Gastroesophageal sphincter (tissue), 4 donors: Measurements from ENCODE around the gene IKZF3. TPM values are rescaled to one million over a fixed set of nuclear protein-coding genes. Genes with fewer than 3 reads are reported as not detected.

Experiments
- ATAC-seq: fragments of 150-250 bp; one replicate; pipeline ENCODE4 v1.9.1; 2016; ENCODE audit warnings: mild to moderate bottlenecking, moderate library complexity
- H3K27ac ChIP-seq, 4 donors: fragments of 200-600 bp; sonication (generic) in 3 of 4; 1 replicate in 3 of 4; 2 replicates in 1 of 4; pipeline ENCODE4 v1.5.1; 2016 to 2019
- H3K27me3 ChIP-seq: fragments of 200-600 bp; sonication (generic); one replicate; pipeline ENCODE4 v1.5.1; 2019
- H3K36me3 ChIP-seq, 2 donors: fragments of 200-600 bp; sonication (generic); one replicate each; pipeline ENCODE4 v1.5.1; 2019; ENCODE audit warnings: control low read depth in 1 of 2
- H3K4me1 ChIP-seq, 3 donors: fragments of 200-600 bp; sonication (generic); 1 replicate in 2 of 3; 2 replicates in 1 of 3; pipeline ENCODE4 v1.5.1; 2016 to 2019; ENCODE audit warnings: control low read depth in 2 of 3
- H3K4me3 ChIP-seq, 2 donors: fragments of 200-600 bp; sonication (generic); one replicate each; pipeline ENCODE4 v1.5.1; 2019; ENCODE audit warnings: mild to moderate bottlenecking in 1 of 2, moderate library complexity in 1 of 2
- H3K9me3 ChIP-seq, 3 donors: fragments of 200-600 bp; sonication (generic); one replicate each; pipeline ENCODE4 v1.5.1; 2017 to 2019; ENCODE audit warnings: control low read depth in 2 of 3
- CTCF ChIP-seq, 4 experiments: fragments of 200-600 bp in 2 of 4; fragments of 450-650 bp in 2 of 4; sonication (generic) in 1 of 4; IDR thresholded peaks; one replicate each; pipeline ENCODE4 v1.5.1; 2017 to 2019; ENCODE audit warnings: antibody characterized with exemption in 4 of 4, mild to moderate bottlenecking in 2 of 4, moderate library complexity in 2 of 4
- EP300 ChIP-seq: sonication (generic); formaldehyde crosslinking; IDR thresholded peaks from one replicate; pipeline ENCODE4 v1.6.1; 2017; ENCODE audit warnings: antibody characterized with exemption, mild to moderate bottlenecking
- POLR2A ChIP-seq, 2 donors: fragments of 450-650 bp; IDR thresholded peaks; one replicate each; pipeline ENCODE4 v1.6.1; 2017; ENCODE audit warnings: antibody characterized with exemption in 2 of 2, mild to moderate bottlenecking in 2 of 2, moderate library complexity in 1 of 2
- POLR2AphosphoS5 ChIP-seq: sonication (generic); formaldehyde crosslinking; IDR thresholded peaks from one replicate; pipeline ENCODE4 v1.6.1; 2017; ENCODE audit warnings: antibody characterized with exemption
- WGBS, 2 donors: methylation state at CpG; one replicate each; pipeline ENCODE4 v1.1.5; 2018; ENCODE audit warnings: low coverage in 1 of 2; 5-methylcytosine and 5-hydroxymethylcytosine counted together
- total RNA-seq, 4 donors: library from RNA; depleted of rRNA; stranded (reverse); fragments of >200 nt; gene quantifications; one replicate each; pipeline ENCODE4 v1.1.0, GENCODE V29; 2016

IKZF3 gene
- total RNA-seq, 4 donors from 2014 or later: 0.62 to 1.5 (median 0.95) TPM

- Histone ChIP-seq H3K9me3 (no peaks in the 10 kb centered on the region), H3K4me3 (no peak overlapping the region), H3K36me3 (no peaks in the 10 kb centered on the region), H3K4me1 (no peaks in the 10 kb centered on the region), H3K27me3 (peaks cover 20% of the 10 kb centered on the region), H3K27ac (no peak overlapping the region)
- no peak for TF ChIP-seq EP300
- 46 to 57% methylated on average over 3 of the region's 3 CpGs for WGBS, 2 donors
- ATAC-seq: no peak
Observed at GRCh38 chr17:39808409-39808997, 55.6 kb downstream of the IKZF3 start.

- H3K36me3 ChIP-seq: no peaks in the 10 kb centered on the region
- WGBS, 2 donors: 43 to 61% methylated on average over 4 of the region's 4 CpGs
- no peak overlapping the region for H3K27ac ChIP-seq
- H3K4me3 ChIP-seq: no peak overlapping the region
- ATAC-seq: no peak
- TF ChIP-seq POLR2A (IDR thresholded peaks at IDR 0.05) (no peak), POLR2AphosphoS5 (no peak)
- no peaks in the 10 kb centered on the region for H3K9me3 ChIP-seq
- no peaks in the 10 kb centered on the region for H3K4me1 ChIP-seq
- peaks cover 14% of the 10 kb centered on the region for H3K27me3 ChIP-seq
Observed at GRCh38 chr17:39804839-39805238, 59.3 kb downstream of the IKZF3 start.

- Histone ChIP-seq H3K36me3 (no peaks in the 10 kb centered on the region), H3K27ac (no peak overlapping the region), H3K4me1 (no peaks in the 10 kb centered on the region), H3K27me3 (peaks cover 9% of the 10 kb centered on the region), H3K9me3 (no peaks in the 10 kb centered on the region), H3K4me3 (no peak overlapping the region)
- 66 to 76% methylated on average over 4 of the region's 4 CpGs for WGBS, 2 donors
- no peak for ATAC-seq
- no peak for TF ChIP-seq CTCF (IDR thresholded peaks at IDR 0.05)
- TF ChIP-seq POLR2A (IDR thresholded peaks at IDR 0.05): no peak
- no peak for TF ChIP-seq EP300
- TF ChIP-seq POLR2AphosphoS5: no peak
Observed at GRCh38 chr17:39801055-39801454, 63.1 kb downstream of the IKZF3 start.

- ATAC-seq: no peak
- H3K27ac ChIP-seq: no peak overlapping the region
- H3K9me3 ChIP-seq: no peaks in the 10 kb centered on the region
- no peaks in the 10 kb centered on the region for H3K4me1 ChIP-seq
- TF ChIP-seq CTCF (IDR thresholded peaks at IDR 0.05) (no peak), EP300 (no peak), POLR2A (IDR thresholded peaks at IDR 0.05) (no peak), POLR2AphosphoS5 (no peak)
- H3K27me3 ChIP-seq: peaks cover 9% of the 10 kb centered on the region
- 17 to 38% methylated on average over 1 of the region's 1 CpG for WGBS, 2 donors
- no peaks in the 10 kb centered on the region for H3K36me3 ChIP-seq
- no peak overlapping the region for H3K4me3 ChIP-seq
Observed at GRCh38 chr17:39800540-39800939, 63.6 kb downstream of the IKZF3 start.

GRCh38 chr17:39799395-39799794 lies 64.7 kb downstream of the IKZF3 start:
- H3K4me1 ChIP-seq: no peaks in the 10 kb centered on the region
- TF ChIP-seq POLR2A (IDR thresholded peaks at IDR 0.05) (no peak), POLR2AphosphoS5 (no peak), CTCF (IDR thresholded peaks at IDR 0.05) (no peak), EP300 (no peak)
- no peak overlapping the region for H3K4me3 ChIP-seq
- no peak overlapping the region for H3K27ac ChIP-seq
- no peaks in the 10 kb centered on the region for H3K9me3 ChIP-seq
- H3K36me3 ChIP-seq: no peaks in the 10 kb centered on the region
- 55% methylated on average over 1 of the region's 1 CpG; no CpG with 5 or more reads in 1 of the 2 donors for WGBS, 2 donors
- peaks cover 9% of the 10 kb centered on the region for H3K27me3 ChIP-seq
- ATAC-seq: no peak

- no peak for ATAC-seq
- Histone ChIP-seq H3K36me3 (no peaks in the 10 kb centered on the region), H3K27ac (no peak overlapping the region), H3K27me3 (peaks cover 28% of the 10 kb centered on the region), H3K9me3 (no peaks in the 10 kb centered on the region), H3K4me1 (no peaks in the 10 kb centered on the region), H3K4me3 (no peak overlapping the region)
- TF ChIP-seq POLR2AphosphoS5: no peak
- TF ChIP-seq POLR2A (IDR thresholded peaks at IDR 0.05): no peak
- TF ChIP-seq CTCF (IDR thresholded peaks at IDR 0.05): no peak
- no peak for TF ChIP-seq EP300
- 79 to 90% methylated on average over 2 of the region's 2 CpGs for WGBS, 2 donors
Observed at GRCh38 chr17:39794249-39794970, 69.7 kb downstream of the IKZF3 start.
